HepG2 (cell line): Measurements from ENCODE around the gene SEC14L1. TPM values are rescaled to one million over a fixed set of nuclear protein-coding genes. Genes with fewer than 3 reads are reported as not detected.

Source experiments
- AGO1 ChIP-seq: fragments of 200-400 bp; formaldehyde crosslinking; IDR thresholded peaks from 2 replicates; pipeline ENCODE4 v1.6.1; 2017; ENCODE audit warnings: mild to moderate bottlenecking, low read depth, low read length, moderate library complexity; ENCODE audit not compliant: poor library complexity, severe bottlenecking
- BRCA1 ChIP-seq: sonication (generic); formaldehyde crosslinking; IDR thresholded peaks from 2 replicates; pipeline ENCODE4 v1.4.0; 2020; ENCODE audit warnings: missing genetic modification reagents
- CENPBD1 ChIP-seq: sonication (generic); formaldehyde crosslinking; IDR thresholded peaks from 2 replicates; pipeline ENCODE4 v1.8.0; 2022; ENCODE audit warnings: missing genetic modification reagents, low read depth, mild to moderate bottlenecking, borderline replicate concordance
- DMAP1 ChIP-seq: IDR thresholded peaks from 2 replicates; pipeline ENCODE4 v1.6.1; 2016
- HES4 ChIP-seq: sonication (generic); formaldehyde crosslinking; IDR thresholded peaks from 2 replicates; pipeline ENCODE4 v1.9.0; 2021; ENCODE audit warnings: mild to moderate bottlenecking, missing genetic modification reagents, borderline replicate concordance
- HNRNPK ChIP-seq: fragments of 200-400 bp; formaldehyde crosslinking; IDR thresholded peaks from 2 replicates; pipeline ENCODE4 v1.6.1; 2018; ENCODE audit warnings: low read length, low read depth, moderate library complexity, mild to moderate bottlenecking; ENCODE audit not compliant: poor library complexity, severe bottlenecking
- KAT7 ChIP-seq: IDR thresholded peaks from 2 replicates; pipeline ENCODE4 v1.6.1; 2018; ENCODE audit warnings: borderline replicate concordance, missing compliant biosample characterization
- MYC ChIP-seq: sonication (generic); formaldehyde crosslinking; IDR thresholded peaks from 2 replicates; pipeline ENCODE4 v1.9.0; 2021; ENCODE audit warnings: missing genetic modification reagents, borderline replicate concordance
- NFYC ChIP-seq: IDR thresholded peaks from 2 replicates; pipeline ENCODE4 v1.6.1; 2016; ENCODE audit warnings: missing genetic modification reagents, missing compliant biosample characterization
- PTBP1 ChIP-seq: fragments of 200-400 bp; formaldehyde crosslinking; IDR thresholded peaks from 2 replicates; pipeline ENCODE4 v1.6.1; 2018; ENCODE audit warnings: low read length, low read depth; ENCODE audit not compliant: poor library complexity, severe bottlenecking
- RARG ChIP-seq: sonication (generic); formaldehyde crosslinking; IDR thresholded peaks from 2 replicates; pipeline ENCODE4 v1.4.0; 2020; ENCODE audit warnings: low read depth, mild to moderate bottlenecking, missing genetic modification reagents
- REXO4 ChIP-seq: sonication (generic); formaldehyde crosslinking; IDR thresholded peaks from 2 replicates; pipeline ENCODE4 v1.8.0; 2022; ENCODE audit warnings: missing genetic modification reagents, mild to moderate bottlenecking, borderline replicate concordance
- SAFB2 ChIP-seq: sonication (generic); formaldehyde crosslinking; IDR thresholded peaks from 2 replicates; pipeline ENCODE4 v1.5.1; 2020; ENCODE audit warnings: missing genetic modification reagents, low read depth, mild to moderate bottlenecking, borderline replicate concordance
- SP5 ChIP-seq: IDR thresholded peaks from 2 replicates; pipeline ENCODE4 v1.6.1; 2016; ENCODE audit warnings: low read depth, borderline replicate concordance
- ZFAT ChIP-seq: sonication (generic); formaldehyde crosslinking; conservative IDR thresholded peaks from 2 replicates; pipeline ENCODE4 v1.8.1; 2023; ENCODE audit warnings: missing genetic modification reagents, inconsistent platforms
- ZFP36L2 ChIP-seq: sonication (generic); formaldehyde crosslinking; IDR thresholded peaks from 2 replicates; pipeline ENCODE4 v1.4.0; 2020; ENCODE audit warnings: missing genetic modification reagents
- ZIK1 ChIP-seq: sonication (generic); formaldehyde crosslinking; IDR thresholded peaks from 2 replicates; pipeline ENCODE4 v1.5.0; 2020; ENCODE audit warnings: mild to moderate bottlenecking, low read depth, missing genetic modification reagents, borderline replicate concordance
- ZNF260 ChIP-seq: sonication (generic); formaldehyde crosslinking; IDR thresholded peaks from 2 replicates; pipeline ENCODE4 v1.4.0; 2020; ENCODE audit warnings: missing genetic modification reagents, low read depth, mild to moderate bottlenecking, borderline replicate concordance
- ZNF484 ChIP-seq: sonication (generic); formaldehyde crosslinking; IDR thresholded peaks from 2 replicates; pipeline ENCODE4 v1.5.1; 2020; ENCODE audit warnings: mild to moderate bottlenecking, low read depth, missing genetic modification reagents, borderline replicate concordance
- ZNF652 ChIP-seq: IDR thresholded peaks from 2 replicates; pipeline ENCODE4 v1.6.1; 2016; ENCODE audit warnings: low read depth, borderline replicate concordance
- ZNF772 ChIP-seq: sonication (generic); formaldehyde crosslinking; IDR thresholded peaks from 2 replicates; pipeline ENCODE4 v1.5.0; 2020; ENCODE audit warnings: mild to moderate bottlenecking, missing genetic modification reagents
- ZNF777 ChIP-seq: sonication (generic); formaldehyde crosslinking; IDR thresholded peaks from 2 replicates; pipeline ENCODE4 v1.4.0; 2020; ENCODE audit warnings: missing genetic modification reagents
- polyA plus RNA-seq, 8 experiments: library from polyadenylated mRNA; depleted of rRNA in 3 of 8; stranded (reverse) in 7 of 8; unstranded in 1 of 8; fragments of >200 nt; fragmentation: Illumina TruSeq in 4 of 8; extraction: Trizol in 4 of 8; gene quantifications; 2 replicates each; pipeline versions ENCODE4 v1.2.1 to v1.2.3, GENCODE V29; 2011 to 2016; ENCODE audit warnings: low read depth in 4 of 8, missing spikeins in 1 of 8, mixed read lengths in 1 of 8; ENCODE audit not compliant: insufficient read depth in 1 of 8
- total RNA-seq, 5 experiments: library from RNA; depleted of rRNA; stranded (reverse); fragments of >200 nt; fragmentation: Illumina TruSeq; extraction: Trizol; gene quantifications; 2 replicates each; pipeline ENCODE4 v1.2.3, GENCODE V29; 2016; ENCODE audit warnings: low read depth in 1 of 5
- TF ChIP-seq, protein P1 (sequence below): sonication (generic); formaldehyde crosslinking; conservative IDR thresholded peaks from 2 replicates; pipeline ENCODE4 v1.8.1; 2023; ENCODE audit warnings: missing genetic modification reagents
- TF ChIP-seq, protein P2 (sequence below): sonication (generic); formaldehyde crosslinking; IDR thresholded peaks from 2 replicates; pipeline ENCODE4 v1.4.0; 2020; ENCODE audit warnings: missing genetic modification reagents
- TF ChIP-seq, protein P3 (sequence below): sonication (generic); formaldehyde crosslinking; IDR thresholded peaks from 2 replicates; pipeline ENCODE4 v1.4.0; 2020; ENCODE audit warnings: missing genetic modification reagents, borderline replicate concordance

The SEC14L1 gene
- total and polyA plus RNA-seq, 2 of the 13 experiments (the other 11 are each of a cell fraction or from before 2014, with no cell fraction given), result 26.3 to 43.9 TPM

DNA sequence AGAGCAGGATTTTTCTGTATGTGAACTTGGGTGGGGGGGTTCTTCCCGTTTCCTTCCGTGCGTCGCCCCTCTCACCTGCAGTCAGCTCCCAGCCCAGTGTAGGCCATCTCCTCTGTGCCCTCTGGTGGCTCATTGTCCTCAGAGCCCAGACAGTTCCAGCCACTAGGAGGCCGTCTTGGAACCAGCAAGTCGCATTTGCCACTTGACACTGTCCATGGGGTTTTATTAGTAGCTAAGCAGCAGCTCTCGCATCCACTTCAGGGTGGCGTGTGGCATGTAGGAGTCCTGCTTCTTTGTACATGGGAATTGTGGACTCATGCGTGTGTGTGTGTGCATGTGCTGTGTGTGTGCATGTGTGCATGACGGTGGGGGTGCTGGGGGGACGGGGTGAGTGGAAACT, 74.0 kb downstream of the SEC14L1 start (continued):
- TF ChIP-seq DMAP1 (CRISPR knock-in tag), result no peak
- TF ChIP-seq ZFAT (CRISPR knock-in tag), result no peak
- no peak for TF ChIP-seq SAFB2 (CRISPR knock-in tag)
- no peak for TF ChIP-seq KAT7 (CRISPR knock-in tag)
- no peak for TF ChIP-seq ZNF652 (CRISPR knock-in tag)
- TF ChIP-seq AGO1, result no peak
- no peak for TF ChIP-seq ZNF777
- no peak for TF ChIP-seq HES4 (CRISPR knock-in tag)
- TF ChIP-seq, protein P1, sequence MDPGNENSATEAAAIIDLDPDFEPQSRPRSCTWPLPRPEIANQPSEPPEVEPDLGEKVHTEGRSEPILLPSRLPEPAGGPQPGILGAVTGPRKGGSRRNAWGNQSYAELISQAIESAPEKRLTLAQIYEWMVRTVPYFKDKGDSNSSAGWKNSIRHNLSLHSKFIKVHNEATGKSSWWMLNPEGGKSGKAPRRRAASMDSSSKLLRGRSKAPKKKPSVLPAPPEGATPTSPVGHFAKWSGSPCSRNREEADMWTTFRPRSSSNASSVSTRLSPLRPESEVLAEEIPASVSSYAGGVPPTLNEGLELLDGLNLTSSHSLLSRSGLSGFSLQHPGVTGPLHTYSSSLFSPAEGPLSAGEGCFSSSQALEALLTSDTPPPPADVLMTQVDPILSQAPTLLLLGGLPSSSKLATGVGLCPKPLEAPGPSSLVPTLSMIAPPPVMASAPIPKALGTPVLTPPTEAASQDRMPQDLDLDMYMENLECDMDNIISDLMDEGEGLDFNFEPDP (CRISPR knock-in tag), result 0 out of 2 replicates have a peak, but pooled peaks have one; percentile 33
- TF ChIP-seq ZNF260, result no peak
- no peak for TF ChIP-seq NFYC (CRISPR knock-in tag)
- TF ChIP-seq SP5 (CRISPR knock-in tag), result no peak
- no peak for TF ChIP-seq PTBP1
- TF ChIP-seq MYC (CRISPR knock-in tag), result peak; percentile 20; the same call in 1 of the 2 replicates
- no peak for TF ChIP-seq REXO4 (CRISPR knock-in tag)
- TF ChIP-seq ZIK1 (CRISPR knock-in tag), result no peak
- TF ChIP-seq, protein P2, sequence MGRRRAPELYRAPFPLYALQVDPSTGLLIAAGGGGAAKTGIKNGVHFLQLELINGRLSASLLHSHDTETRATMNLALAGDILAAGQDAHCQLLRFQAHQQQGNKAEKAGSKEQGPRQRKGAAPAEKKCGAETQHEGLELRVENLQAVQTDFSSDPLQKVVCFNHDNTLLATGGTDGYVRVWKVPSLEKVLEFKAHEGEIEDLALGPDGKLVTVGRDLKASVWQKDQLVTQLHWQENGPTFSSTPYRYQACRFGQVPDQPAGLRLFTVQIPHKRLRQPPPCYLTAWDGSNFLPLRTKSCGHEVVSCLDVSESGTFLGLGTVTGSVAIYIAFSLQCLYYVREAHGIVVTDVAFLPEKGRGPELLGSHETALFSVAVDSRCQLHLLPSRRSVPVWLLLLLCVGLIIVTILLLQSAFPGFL (CRISPR knock-in tag), result 0 out of 2 replicates have a peak, but pooled peaks have one; percentile 39
- TF ChIP-seq HNRNPK, result no peak
- TF ChIP-seq CENPBD1, result no peak
- no peak for TF ChIP-seq BRCA1 (CRISPR knock-in tag)
- no peak for TF ChIP-seq ZNF772
- TF ChIP-seq RARG, result no peak
- no peak for TF ChIP-seq ZNF484 (CRISPR knock-in tag)
- TF ChIP-seq, protein P3, sequence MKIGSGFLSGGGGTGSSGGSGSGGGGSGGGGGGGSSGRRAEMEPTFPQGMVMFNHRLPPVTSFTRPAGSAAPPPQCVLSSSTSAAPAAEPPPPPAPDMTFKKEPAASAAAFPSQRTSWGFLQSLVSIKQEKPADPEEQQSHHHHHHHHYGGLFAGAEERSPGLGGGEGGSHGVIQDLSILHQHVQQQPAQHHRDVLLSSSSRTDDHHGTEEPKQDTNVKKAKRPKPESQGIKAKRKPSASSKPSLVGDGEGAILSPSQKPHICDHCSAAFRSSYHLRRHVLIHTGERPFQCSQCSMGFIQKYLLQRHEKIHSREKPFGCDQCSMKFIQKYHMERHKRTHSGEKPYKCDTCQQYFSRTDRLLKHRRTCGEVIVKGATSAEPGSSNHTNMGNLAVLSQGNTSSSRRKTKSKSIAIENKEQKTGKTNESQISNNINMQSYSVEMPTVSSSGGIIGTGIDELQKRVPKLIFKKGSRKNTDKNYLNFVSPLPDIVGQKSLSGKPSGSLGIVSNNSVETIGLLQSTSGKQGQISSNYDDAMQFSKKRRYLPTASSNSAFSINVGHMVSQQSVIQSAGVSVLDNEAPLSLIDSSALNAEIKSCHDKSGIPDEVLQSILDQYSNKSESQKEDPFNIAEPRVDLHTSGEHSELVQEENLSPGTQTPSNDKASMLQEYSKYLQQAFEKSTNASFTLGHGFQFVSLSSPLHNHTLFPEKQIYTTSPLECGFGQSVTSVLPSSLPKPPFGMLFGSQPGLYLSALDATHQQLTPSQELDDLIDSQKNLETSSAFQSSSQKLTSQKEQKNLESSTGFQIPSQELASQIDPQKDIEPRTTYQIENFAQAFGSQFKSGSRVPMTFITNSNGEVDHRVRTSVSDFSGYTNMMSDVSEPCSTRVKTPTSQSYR (CRISPR knock-in tag), result no peak
- TF ChIP-seq ZFP36L2 (CRISPR knock-in tag), result no peak
